ENCODE data around the gene DNAH14. TPM values are rescaled to one million over a fixed set of nuclear protein-coding genes. Genes with fewer than 3 reads are reported as not detected.

The DNAH14 gene
- total RNA-seq, 6 donors from 2014 or later, result 2.1 to 26.5 (median 12.9) TPM

- 87 to 91% methylated on average over 3 of the region's 3 CpGs for WGBS, 2 donors
- no peak overlapping the region for H3K4me3 ChIP-seq
- H3K27ac ChIP-seq, result no peak overlapping the region
- no peaks in the 10 kb centered on the region for H3K27me3 ChIP-seq
- peaks cover 0 to 5% (median 0%) of the 10 kb centered on the region in 4 donors for H3K9me3 ChIP-seq
- H3K36me3 ChIP-seq, result no peaks in the 10 kb centered on the region
- ATAC-seq (ENCODE audit: low FRiP score in 2 of 2), result no peak
- DNase-seq, result no peak
- TF ChIP-seq POLR2AphosphoS5 (IDR thresholded peaks at IDR 0.05) (no peak), CTCF (IDR thresholded peaks at IDR 0.05) (no peak), EP300 (IDR thresholded peaks at IDR 0.05) (no peak), POLR2A (IDR thresholded peaks at IDR 0.05) (no peak)
- no peaks in the 10 kb centered on the region for H3K4me1 ChIP-seq
Observed at GRCh38 chr1:224898937-224899336, 30.5 kb upstream of the DNAH14 start.

GRCh38 chr1:224900062-224900630 lies 29.3 kb upstream of the DNAH14 start:
- H3K4me3 ChIP-seq, result no peak overlapping the region
- H3K9me3 ChIP-seq, result peaks cover 0 to 5% (median 0%) of the 10 kb centered on the region in 4 donors
- H3K27me3 ChIP-seq, result no peaks in the 10 kb centered on the region
- no peaks in the 10 kb centered on the region for H3K36me3 ChIP-seq
- no peak overlapping the region for H3K27ac ChIP-seq
- TF ChIP-seq EP300 (IDR thresholded peaks at IDR 0.05) (no peak), CTCF (IDR thresholded peaks at IDR 0.05) (no peak)
- WGBS, 2 donors, result 85 to 88% methylated on average over 3 of the region's 3 CpGs
- ATAC-seq (ENCODE audit: low FRiP score in 2 of 2) (no peak), DNase-seq (no peak)
- no peaks in the 10 kb centered on the region for H3K4me1 ChIP-seq

GRCh38 chr1:224901087-224901810 lies 28.2 kb upstream of the DNAH14 start:
- H3K9me3 ChIP-seq, result peaks cover 0 to 5% (median 0%) of the 10 kb centered on the region in 4 donors
- WGBS, 2 donors, result 67 to 68% methylated on average over 5 of the region's 5 CpGs
- DNase-seq, result no peak

GRCh38 chr1:224903955-224904354 lies 25.5 kb upstream of the DNAH14 start:
- TF ChIP-seq POLR2AphosphoS5 (IDR thresholded peaks at IDR 0.05), result no peak
- TF ChIP-seq CTCF (IDR thresholded peaks at IDR 0.05), result no peak
- TF ChIP-seq POLR2A (IDR thresholded peaks at IDR 0.05), result no peak
- Histone ChIP-seq H3K9me3 (no peaks in the 10 kb centered on the region), H3K4me3 (no peak overlapping the region), H3K36me3 (no peaks in the 10 kb centered on the region), H3K4me1 (no peaks in the 10 kb centered on the region), H3K27ac (no peak overlapping the region), H3K27me3 (no peaks in the 10 kb centered on the region)
- 71 to 82% methylated on average over 2 of the region's 2 CpGs for WGBS, 2 donors
- ATAC-seq (ENCODE audit: low FRiP score in 2 of 2), result no peak
- DNase-seq, result no peak

More at GRCh38 chr1:224901087-224901810, 28.2 kb upstream of the DNAH14 start:
- H3K27ac ChIP-seq, result no peak overlapping the region
- no peaks in the 10 kb centered on the region for H3K27me3 ChIP-seq
- H3K36me3 ChIP-seq, result no peaks in the 10 kb centered on the region
- no peak for ATAC-seq (ENCODE audit: low FRiP score in 2 of 2)
- H3K4me1 ChIP-seq, result no peaks in the 10 kb centered on the region
- TF ChIP-seq POLR2AphosphoS5 (IDR thresholded peaks at IDR 0.05) (no peak), POLR2A (IDR thresholded peaks at IDR 0.05) (no peak), CTCF (IDR thresholded peaks at IDR 0.05) (no peak), EP300 (IDR thresholded peaks at IDR 0.05) (no peak)
- H3K4me3 ChIP-seq, result no peak overlapping the region

- Histone ChIP-seq H3K9me3 (peaks cover 0 to 9% (median 6%) of the 10 kb centered on the region in 4 donors), H3K4me1 (no peaks in the 10 kb centered on the region), H3K36me3 (no peaks in the 10 kb centered on the region), H3K27me3 (no peaks in the 10 kb centered on the region), H3K4me3 (no peak overlapping the region), H3K27ac (no peak overlapping the region)
- TF ChIP-seq EP300 (IDR thresholded peaks at IDR 0.05) (no peak), POLR2AphosphoS5 (IDR thresholded peaks at IDR 0.05) (no peak), CTCF (IDR thresholded peaks at IDR 0.05) (no peak), POLR2A (IDR thresholded peaks at IDR 0.05) (no peak)
- no peak for DNase-seq
- no peak for ATAC-seq (ENCODE audit: low FRiP score in 2 of 2)
- 87 to 100% methylated on average over 1 of the region's 1 CpG for WGBS, 2 donors
Observed at GRCh38 chr1:224906340-224906739, 23.1 kb upstream of the DNAH14 start.
